NCI-H345 treated with DMSO at 0.1 percent for 48 hours (cell line): ENCODE results near the gene ACOT7.

Experiments used
- DNase-seq: peaks from one replicate; lab custom pipeline; 2025; ENCODE audit not compliant: unreplicated experiment; lab: John Stamatoyannopoulos, UW

ACOT7 gene

GRCh38 chr1:6273380-6273891, 120.1 kb downstream of the ACOT7 start:
- DNase-seq: no peak

GRCh38 chr1:6272868-6273267, 120.7 kb downstream of the ACOT7 start:
- no peak for DNase-seq

GRCh38 chr1:6272452-6272851, 121.1 kb downstream of the ACOT7 start:
- no peak for DNase-seq

- no peak for DNase-seq
Observed at GRCh38 chr1:6271554-6271953, 122.0 kb downstream of the ACOT7 start.

- no peak for DNase-seq
Observed at GRCh38 chr1:6271006-6271405, 122.6 kb downstream of the ACOT7 start.

GRCh38 chr1:6270401-6270800, 123.2 kb downstream of the ACOT7 start:
- peak; percentile 22 for DNase-seq

GRCh38 chr1:6269720-6270400, 123.7 kb downstream of the ACOT7 start:
- peak; percentile 52 for DNase-seq

- DNase-seq: no peak
Observed at GRCh38 chr1:6269296-6269695, 124.3 kb downstream of the ACOT7 start.

GRCh38 chr1:6268415-6268814, 125.2 kb downstream of the ACOT7 start:
- DNase-seq: no peak

- no peak for DNase-seq
Observed at GRCh38 chr1:6267686-6268322, 125.8 kb downstream of the ACOT7 start.

- no peak for DNase-seq
Observed at GRCh38 chr1:6266641-6267040, 126.9 kb downstream of the ACOT7 start.

- no peak for DNase-seq
Observed at GRCh38 chr1:6265151-6265550, 128.4 kb downstream of the ACOT7 start.

GRCh38 chr1:6263716-6264115, 129.9 kb downstream of the ACOT7 start:
- no peak for DNase-seq

GRCh38 chr1:6262555-6263420, 130.8 kb downstream of the ACOT7 start:
- DNase-seq: no peak

- no peak for DNase-seq
Observed at GRCh38 chr1:6261615-6261995, 132.0 kb downstream of the ACOT7 start.

- peak; percentile 19 for DNase-seq
Observed at GRCh38 chr1:6260961-6261614, 132.5 kb downstream of the ACOT7 start, which contains the start of gene GPR153. GPR153 (minus strand) TSS chr1:6261098; CDS start chr1:6254905, 6,193 bp downstream.

GRCh38 chr1:6260433-6260934, 133.1 kb downstream of the ACOT7 start:
- DNase-seq: no peak

GRCh38 chr1:6259491-6260362, 133.8 kb downstream of the ACOT7 start:
- DNase-seq: no peak

GRCh38 chr1:6258675-6259074, 134.9 kb downstream of the ACOT7 start:
- no peak for DNase-seq

GRCh38 chr1:6257541-6258069, 136.0 kb downstream of the ACOT7 start:
- DNase-seq: no peak
